ENCODE measurements around the gene TEAD4.
"Not testable (repeated sequence)": the region's sequence is repeated elsewhere in the genome, so short reads cannot be mapped to it uniquely, and the experiment has no call there.

TEAD4 gene

GRCh38 chr12:3054374-3054773 lies 95.2 kb downstream of the TEAD4 start:
- no peak for DNase-seq

- no peak for DNase-seq
Measured at GRCh38 chr12:3055026-3055703, 96.0 kb downstream of the TEAD4 start.

DNA sequence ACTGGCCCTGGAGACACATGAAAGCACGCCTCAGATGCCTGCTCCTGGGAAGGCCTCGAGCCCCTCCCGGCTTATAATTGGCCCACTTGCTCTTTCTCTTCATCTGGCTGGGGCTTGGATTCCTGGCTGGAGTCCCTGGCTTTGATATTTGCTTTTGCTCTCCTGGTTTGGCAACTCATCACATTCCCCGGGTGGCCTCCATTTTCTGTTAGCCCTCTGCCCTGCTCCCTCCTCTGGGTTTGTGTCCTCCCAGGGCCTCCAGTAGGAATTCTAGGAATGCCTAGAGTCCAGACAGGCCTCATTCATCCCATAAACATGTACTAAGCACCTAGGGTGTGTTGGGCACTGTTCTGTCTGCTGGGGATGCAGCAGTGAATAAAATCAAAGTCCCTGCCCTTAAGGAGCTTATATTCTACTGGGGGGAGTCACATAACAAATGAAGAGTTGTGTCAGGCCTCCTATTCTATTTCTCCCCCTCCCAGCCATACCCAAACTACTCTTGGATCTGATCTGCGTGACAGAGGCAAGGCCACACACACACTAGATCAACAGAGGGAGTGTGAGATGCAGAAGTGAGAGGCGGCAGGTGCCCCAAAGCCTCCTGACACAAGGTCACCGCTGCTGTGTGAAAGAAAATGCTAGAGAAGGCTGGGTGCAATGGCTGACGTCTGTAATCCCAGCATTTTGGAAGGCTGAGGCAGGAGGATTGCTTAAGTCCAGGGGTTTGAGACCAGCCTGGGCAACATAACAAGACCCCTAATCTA lies 96.7 kb downstream of the TEAD4 start:
- no peak for DNase-seq

DNA sequence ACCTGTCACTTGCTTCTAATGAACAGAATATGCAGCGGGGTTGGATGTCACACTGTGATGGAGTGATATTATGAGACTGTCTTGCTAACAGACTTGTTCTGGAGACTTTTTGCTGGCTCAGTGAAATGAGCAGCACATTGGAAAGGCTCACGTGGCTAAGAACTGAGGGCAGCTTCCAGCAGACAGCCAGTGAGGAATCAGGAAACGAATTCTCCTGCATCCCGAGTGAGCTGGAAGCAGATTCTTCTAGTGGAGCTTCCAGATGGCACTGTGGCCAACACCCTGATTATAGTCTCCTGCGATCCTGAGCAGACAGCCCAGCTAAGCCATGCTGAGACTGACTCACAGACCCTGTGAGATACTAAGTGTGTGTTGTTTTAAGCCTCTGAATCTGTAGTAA lies 101.9 kb downstream of the TEAD4 start:
- no peak for DNase-seq

GRCh38 chr12:3061501-3062215 lies 102.5 kb downstream of the TEAD4 start:
- no peak for DNase-seq

DNA sequence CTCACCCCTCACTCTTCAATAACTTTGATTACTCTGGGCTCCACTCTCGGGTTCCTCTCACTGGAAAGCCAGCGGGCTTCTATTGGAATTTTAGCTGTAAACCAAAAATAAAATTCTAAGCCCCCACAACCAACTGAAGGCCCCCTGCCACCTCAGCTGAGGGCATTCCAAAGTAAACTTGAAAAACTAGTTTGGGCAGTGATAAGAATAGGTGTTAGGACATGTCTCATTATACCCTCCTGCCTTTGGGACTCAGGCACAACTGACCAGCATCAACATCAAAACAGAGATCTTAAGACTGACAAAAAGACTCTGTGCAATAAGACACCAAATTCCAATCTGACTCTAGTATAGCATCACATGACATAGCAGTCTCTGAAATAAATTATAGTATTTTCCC lies 106.1 kb downstream of the TEAD4 start:
- DNase-seq, result no peak

DNA sequence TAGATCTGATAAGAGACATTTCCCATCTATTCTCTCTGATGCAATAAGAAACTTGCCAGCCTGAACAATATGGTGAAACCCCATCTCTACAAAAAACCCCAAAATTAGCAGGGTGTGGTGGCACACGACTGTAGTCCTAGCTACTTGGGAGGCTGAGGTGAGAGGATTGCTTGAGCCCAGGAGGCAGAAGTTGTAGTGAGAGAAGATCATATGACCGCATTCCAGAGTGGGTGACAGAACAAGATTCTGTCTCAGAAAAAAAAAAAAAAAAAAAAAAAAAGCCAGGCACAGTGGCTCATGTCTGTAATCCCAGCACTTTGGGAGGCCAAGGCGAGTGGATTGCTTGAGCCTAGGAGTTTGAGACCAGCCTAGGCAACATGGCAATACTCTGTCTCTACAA lies 106.6 kb downstream of the TEAD4 start:
- DNase-seq, result not testable (repeated sequence)

DNA sequence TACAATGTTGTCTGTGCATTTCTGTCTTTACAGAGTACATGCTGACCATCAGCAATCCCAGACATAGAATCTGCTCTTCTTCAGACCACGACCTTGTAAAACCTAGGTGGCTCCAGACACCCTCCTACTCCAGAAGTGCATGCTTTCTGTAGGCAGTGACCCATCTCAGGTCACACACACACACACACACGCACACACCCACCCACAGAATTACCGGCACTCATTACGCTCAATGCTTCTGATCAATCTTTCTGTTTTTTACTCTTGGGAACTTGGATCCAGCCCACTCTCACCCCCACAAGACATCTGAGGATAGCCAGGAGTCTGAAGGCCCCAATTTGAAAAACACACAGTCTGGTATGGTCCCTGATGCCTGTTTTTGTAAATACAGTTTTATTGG lies 110.5 kb downstream of the TEAD4 start:
- no peak for DNase-seq

DNA sequence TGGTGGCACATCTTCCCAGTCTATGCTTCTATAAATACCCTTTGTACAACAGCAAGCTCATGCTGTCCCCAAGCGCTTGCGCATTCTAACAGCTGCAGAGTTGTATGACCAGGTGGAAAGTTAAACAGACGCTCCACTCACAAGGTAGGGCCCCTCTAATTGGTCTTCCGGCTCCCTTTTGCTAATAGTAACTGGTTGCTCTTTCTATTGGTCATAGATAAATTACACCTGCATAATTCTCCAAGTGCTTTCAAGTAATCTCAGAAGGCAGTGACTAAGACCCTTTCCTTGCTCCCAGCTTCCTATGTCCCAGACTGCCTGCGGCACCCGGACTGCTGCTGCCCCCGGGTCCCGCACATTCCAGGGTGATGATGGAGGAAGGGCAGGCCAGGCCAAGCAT lies 111.9 kb downstream of the TEAD4 start:
- DNase-seq, result no peak

- no peak for DNase-seq
Measured at GRCh38 chr12:3071710-3072109, 112.5 kb downstream of the TEAD4 start.

- DNase-seq, result peak; percentile 37 to 73
Measured at GRCh38 chr12:3073438-3074250, 114.4 kb downstream of the TEAD4 start.

- no peak for DNase-seq
Measured at GRCh38 chr12:3075315-3075714, 116.1 kb downstream of the TEAD4 start.

DNA sequence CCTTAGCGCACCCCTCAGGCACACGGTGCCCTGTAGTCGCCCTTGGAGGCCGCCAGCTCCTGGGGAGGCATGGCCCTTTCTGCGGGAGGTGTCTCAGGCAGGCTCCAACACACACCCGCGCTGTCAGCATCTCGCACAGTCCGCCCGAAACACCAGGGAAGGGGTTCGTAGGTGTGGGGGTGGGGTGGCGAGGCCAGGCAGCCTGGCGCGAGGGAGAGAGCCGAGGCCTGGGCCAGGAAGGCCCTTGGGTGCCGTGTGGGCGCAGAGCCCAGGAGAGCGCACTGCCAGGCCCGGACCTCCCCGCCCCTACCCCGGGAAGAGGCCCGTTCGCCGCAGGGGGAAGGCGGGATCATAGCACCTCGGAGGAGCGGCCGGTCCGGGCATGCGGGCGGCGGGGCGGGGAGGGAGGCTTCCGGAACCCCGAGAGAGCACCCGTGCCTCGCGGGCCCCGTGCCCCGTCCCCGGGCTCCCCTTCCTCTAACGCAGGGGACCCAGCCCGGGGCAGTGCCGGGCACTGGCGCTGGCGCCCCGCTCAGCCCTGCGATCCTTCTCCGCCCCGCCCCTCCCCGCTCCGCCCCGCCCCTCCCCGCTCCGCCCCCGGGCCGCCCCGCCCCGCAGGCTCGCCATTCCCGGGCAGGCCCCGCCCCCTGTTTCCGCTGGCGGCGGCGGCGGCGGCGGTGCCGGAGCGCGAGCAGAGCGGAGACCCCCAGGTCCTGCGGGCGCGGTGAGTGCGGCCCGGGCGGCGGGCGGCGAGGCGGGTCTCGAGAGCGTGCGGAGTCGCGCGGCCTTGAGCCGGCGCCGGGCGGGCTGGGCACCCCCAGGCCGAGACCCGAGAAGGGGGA lies 117.8 kb downstream of the TEAD4 start, which contains the start of gene TSPAN9:
TSS of gene TSPAN9 (plus strand) at position 650 of the 842 bp plus-strand sequence. CDS start 123,815 bp downstream, outside the sequence.
- peak in 1 of 2 donors; percentile 75 for DNase-seq

- DNase-seq, result no peak
Measured at GRCh38 chr12:3077572-3078081, 118.4 kb downstream of the TEAD4 start.

- DNase-seq, result no peak
Measured at GRCh38 chr12:3078086-3078820, 119.1 kb downstream of the TEAD4 start.

DNA sequence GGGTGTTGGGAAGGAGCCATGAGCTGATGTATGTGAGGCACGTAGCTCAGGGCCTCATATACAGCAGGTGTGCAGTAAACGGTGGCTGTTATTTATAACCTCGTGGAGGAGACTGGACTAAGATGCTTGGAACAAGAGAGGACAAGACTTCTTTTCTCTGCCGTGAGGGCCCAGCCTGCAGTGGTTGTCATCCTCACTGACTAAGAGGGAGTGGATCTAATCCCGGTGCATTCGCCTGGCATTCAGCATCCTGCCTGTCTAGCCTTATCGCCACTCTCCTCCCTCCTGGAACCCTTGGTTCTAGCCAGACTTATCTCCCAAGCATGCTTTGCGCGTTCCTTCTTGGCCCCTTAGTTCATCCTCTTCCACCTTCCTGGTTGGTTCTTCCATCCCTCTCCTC lies 121.9 kb downstream of the TEAD4 start:
- DNase-seq, result no peak

DNA sequence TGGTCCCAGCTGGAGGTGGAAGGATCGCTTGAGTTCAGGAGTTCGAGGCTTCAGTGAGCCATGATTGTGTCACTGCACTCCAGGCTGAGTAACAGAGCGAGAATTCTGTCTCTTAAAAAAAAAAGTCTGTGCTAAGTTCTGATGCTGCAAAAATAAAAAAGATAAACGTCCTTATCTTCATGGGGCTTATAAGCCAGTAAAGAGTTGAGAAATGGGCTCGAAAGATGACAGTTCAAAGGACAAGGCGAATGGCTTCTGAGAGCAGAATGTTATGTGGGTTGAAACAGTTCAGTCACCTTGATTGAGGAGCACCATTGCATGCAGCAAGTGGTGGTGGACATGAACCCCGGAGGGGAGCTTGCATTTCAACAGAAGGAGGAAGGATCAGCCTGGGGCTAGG lies 122.7 kb downstream of the TEAD4 start:
- no peak for DNase-seq

DNA sequence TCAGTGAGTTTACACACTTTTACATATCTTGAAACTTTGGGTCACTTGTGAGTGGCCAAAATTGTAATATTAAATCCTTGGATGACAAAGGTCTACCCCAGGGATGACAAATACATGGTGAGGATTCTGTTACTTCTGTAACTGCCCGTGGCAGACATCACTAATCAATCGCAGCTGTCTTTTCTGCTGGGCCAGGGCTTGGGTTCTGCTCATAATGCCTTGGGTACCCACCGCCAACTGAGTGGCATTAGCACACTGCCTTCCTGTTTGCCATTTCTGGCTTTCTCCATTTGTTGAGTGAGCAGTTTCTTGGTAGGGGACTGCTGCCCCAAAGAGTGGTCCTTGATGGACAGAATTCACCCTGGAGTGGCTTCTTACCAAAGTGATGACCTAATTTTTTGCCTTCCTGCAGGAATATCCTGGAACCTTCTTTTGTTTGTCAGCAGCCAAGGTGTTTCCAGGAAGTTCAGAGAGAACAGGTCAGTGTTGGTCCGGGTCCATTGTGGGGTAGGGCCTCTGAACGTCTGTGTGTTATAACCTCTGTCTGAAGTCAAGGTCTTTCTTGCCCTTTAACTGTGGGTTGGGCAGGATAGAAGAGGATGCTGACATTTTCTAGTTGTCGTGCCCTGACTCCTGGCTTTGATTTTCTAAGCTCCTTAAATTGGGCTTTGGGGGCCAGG lies 124.2 kb downstream of the TEAD4 start:
- DNase-seq, result no peak

DNA sequence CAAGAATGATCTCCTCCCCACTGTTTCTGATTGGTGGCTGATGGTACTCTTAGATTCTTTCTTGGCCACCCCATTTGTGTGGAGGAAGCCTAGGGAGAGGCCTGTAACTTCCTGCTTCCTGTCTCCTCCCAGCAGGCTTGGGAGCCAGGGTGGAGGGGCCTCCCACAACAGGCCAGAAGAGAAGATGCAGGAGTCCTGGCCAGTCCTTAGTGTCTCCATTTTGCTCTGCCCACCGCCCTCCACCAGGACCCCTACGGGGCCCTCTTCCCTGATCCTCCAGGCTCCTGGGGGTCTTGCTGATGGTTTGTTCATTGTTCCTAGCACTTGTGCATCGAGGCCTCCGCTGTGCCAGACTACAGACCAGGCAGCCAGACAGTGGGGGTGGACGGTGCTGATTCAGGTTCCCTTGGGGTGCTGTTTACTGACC lies 124.7 kb downstream of the TEAD4 start:
- DNase-seq, result no peak

DNA sequence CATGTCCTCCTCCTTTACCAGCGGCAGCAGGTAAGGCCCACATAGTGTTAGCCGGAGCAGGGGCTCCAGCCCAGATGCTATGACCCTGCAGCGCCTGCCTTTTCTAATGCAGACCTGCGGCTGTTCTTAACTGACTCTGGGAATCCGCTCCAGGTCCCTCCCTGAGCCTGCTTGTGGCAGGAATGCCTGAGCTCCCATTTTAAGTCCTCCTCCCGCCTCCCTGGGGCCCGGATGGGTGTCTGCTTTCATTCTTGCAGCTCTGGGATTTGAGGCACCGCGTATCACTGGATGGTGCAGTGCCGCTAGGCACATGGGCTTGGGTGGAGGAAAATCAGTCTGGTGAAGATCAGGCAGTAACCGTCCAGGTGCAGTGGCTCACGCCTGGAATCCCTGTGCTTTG lies 125.5 kb downstream of the TEAD4 start:
- DNase-seq, result no peak
